HepG2 (cell line): Measurements from ENCODE around the gene C10orf53.

Experiments
- CREB1 ChIP-seq, 2 experiments: fragments of 450-650 bp in 1 of 2; IDR thresholded peaks; 2 replicates each; pipeline ENCODE4 v1.6.1; 2016 to 2017; ENCODE audit warnings: control low read depth in 1 of 2, mild to moderate bottlenecking in 1 of 2, missing compliant biosample characterization in 1 of 2, missing genetic modification characterization in 1 of 2
- CTCF ChIP-seq: sonication (generic); formaldehyde crosslinking; IDR thresholded peaks from 2 replicates; pipeline ENCODE4 v1.5.0; 2020; ENCODE audit warnings: mild to moderate bottlenecking, missing genetic modification reagents, moderate library complexity
- GABPB1 ChIP-seq: IDR thresholded peaks from 2 replicates; pipeline ENCODE4 v1.6.1; 2016; ENCODE audit warnings: mild to moderate bottlenecking, missing genetic modification reagents, moderate library complexity, missing compliant biosample characterization
- GATA4 ChIP-seq: sonication (generic); IDR thresholded peaks from 2 replicates; pipeline ENCODE4 v1.6.1; 2016; ENCODE audit warnings: antibody characterized with exemption, low read depth, borderline replicate concordance
- KDM3A ChIP-seq: IDR thresholded peaks from 2 replicates; pipeline ENCODE4 v1.6.1; 2018; ENCODE audit warnings: low read depth, missing compliant biosample characterization
- MED1 ChIP-seq: sonication (generic); formaldehyde crosslinking; IDR thresholded peaks from 2 replicates; pipeline ENCODE4 v1.4.0; 2020; ENCODE audit warnings: missing genetic modification reagents
- SP2 ChIP-seq: sonication (generic); formaldehyde crosslinking; IDR thresholded peaks from 2 replicates; pipeline ENCODE4 v1.5.1; 2020; ENCODE audit warnings: mild to moderate bottlenecking, missing genetic modification reagents
- ZNF629 ChIP-seq: sonication (generic); formaldehyde crosslinking; conservative IDR thresholded peaks from 2 replicates; pipeline ENCODE4 v1.5.0; 2020; ENCODE audit warnings: missing genetic modification reagents
- TF ChIP-seq, protein P1 (sequence below): sonication (generic); formaldehyde crosslinking; IDR thresholded peaks from 2 replicates; pipeline ENCODE4; 2020; ENCODE audit warnings: missing genetic modification reagents, mild to moderate bottlenecking, borderline replicate concordance
- TF ChIP-seq, protein P2 (sequence below): sonication (generic); formaldehyde crosslinking; IDR thresholded peaks from 2 replicates; pipeline ENCODE4 v1.8.1; 2023; ENCODE audit warnings: missing genetic modification reagents, mild to moderate bottlenecking, borderline replicate concordance

DNA sequence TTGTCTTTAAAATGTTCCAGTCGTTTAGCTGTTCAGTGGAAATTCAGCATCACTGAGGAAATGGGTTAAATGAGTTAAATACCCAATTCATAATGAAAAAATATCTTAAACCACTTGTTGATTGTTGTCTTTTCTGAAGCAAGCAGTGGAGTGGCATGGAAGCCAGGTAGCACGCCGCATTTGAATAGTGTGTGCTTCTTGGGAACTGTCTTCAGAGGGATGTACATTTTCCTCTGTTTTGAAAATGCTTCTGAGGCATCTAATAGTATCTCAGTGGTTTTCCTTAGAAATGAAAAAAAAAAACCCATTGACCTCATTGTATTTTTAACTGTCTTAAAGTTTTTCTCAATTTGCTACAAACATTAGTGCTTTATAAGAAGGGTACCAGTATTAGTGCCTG is 28.1 kb downstream of the C10orf53 start:
- no peak for TF ChIP-seq CREB1 (IDR thresholded peaks at IDR 0.05)
- no peak for TF ChIP-seq CREB1 (CRISPR knock-in tag; IDR thresholded peaks at IDR 0.05)
- TF ChIP-seq CTCF (CRISPR knock-in tag), result no peak
- no peak for TF ChIP-seq ZNF629 (CRISPR knock-in tag)
- no peak for TF ChIP-seq KDM3A (CRISPR knock-in tag)
- no peak for TF ChIP-seq SP2 (CRISPR knock-in tag)
- TF ChIP-seq MED1 (CRISPR knock-in tag), result no peak
- no peak for TF ChIP-seq GATA4
- TF ChIP-seq, protein P1, sequence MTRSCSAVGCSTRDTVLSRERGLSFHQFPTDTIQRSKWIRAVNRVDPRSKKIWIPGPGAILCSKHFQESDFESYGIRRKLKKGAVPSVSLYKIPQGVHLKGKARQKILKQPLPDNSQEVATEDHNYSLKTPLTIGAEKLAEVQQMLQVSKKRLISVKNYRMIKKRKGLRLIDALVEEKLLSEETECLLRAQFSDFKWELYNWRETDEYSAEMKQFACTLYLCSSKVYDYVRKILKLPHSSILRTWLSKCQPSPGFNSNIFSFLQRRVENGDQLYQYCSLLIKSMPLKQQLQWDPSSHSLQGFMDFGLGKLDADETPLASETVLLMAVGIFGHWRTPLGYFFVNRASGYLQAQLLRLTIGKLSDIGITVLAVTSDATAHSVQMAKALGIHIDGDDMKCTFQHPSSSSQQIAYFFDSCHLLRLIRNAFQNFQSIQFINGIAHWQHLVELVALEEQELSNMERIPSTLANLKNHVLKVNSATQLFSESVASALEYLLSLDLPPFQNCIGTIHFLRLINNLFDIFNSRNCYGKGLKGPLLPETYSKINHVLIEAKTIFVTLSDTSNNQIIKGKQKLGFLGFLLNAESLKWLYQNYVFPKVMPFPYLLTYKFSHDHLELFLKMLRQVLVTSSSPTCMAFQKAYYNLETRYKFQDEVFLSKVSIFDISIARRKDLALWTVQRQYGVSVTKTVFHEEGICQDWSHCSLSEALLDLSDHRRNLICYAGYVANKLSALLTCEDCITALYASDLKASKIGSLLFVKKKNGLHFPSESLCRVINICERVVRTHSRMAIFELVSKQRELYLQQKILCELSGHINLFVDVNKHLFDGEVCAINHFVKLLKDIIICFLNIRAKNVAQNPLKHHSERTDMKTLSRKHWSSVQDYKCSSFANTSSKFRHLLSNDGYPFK (CRISPR knock-in tag), result no peak
- TF ChIP-seq, protein P2, sequence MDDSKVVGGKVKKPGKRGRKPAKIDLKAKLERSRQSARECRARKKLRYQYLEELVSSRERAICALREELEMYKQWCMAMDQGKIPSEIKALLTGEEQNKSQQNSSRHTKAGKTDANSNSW (CRISPR knock-in tag), result no peak
- no peak for TF ChIP-seq GABPB1 (CRISPR knock-in tag)
